GF-D8 (cell line): ENCODE results near the gene ADAM12.
"Not testable (repeated sequence)": the region's sequence is repeated elsewhere in the genome, so short reads cannot be mapped to it uniquely, and the experiment has no call there.

ENCODE experiments used
- DNase-seq: peaks from one replicate; lab custom pipeline; 2025; lab: John Stamatoyannopoulos, UW

ADAM12 gene

GRCh38 chr10:126262233-126262838 lies 125.9 kb downstream of the ADAM12 start:
- DNase-seq = no peak

GRCh38 chr10:126259760-126260479 lies 128.4 kb downstream of the ADAM12 start:
- no peak for DNase-seq

- no peak for DNase-seq
Measured at GRCh38 chr10:126256864-126257263, 131.4 kb downstream of the ADAM12 start.

- no peak for DNase-seq
Measured at GRCh38 chr10:126255313-126255712, 133.0 kb downstream of the ADAM12 start.

- DNase-seq = no peak
Measured at GRCh38 chr10:126253611-126253998, 134.7 kb downstream of the ADAM12 start.

- DNase-seq = no peak
Measured at GRCh38 chr10:126252884-126253610, 135.2 kb downstream of the ADAM12 start.

GRCh38 chr10:126251778-126252407 lies 136.4 kb downstream of the ADAM12 start:
- no peak for DNase-seq

- no peak for DNase-seq
Measured at GRCh38 chr10:126250527-126251310, 137.6 kb downstream of the ADAM12 start.

- DNase-seq = no peak
Measured at GRCh38 chr10:126250045-126250444, 138.2 kb downstream of the ADAM12 start.

- no peak for DNase-seq
Measured at GRCh38 chr10:126247446-126247975, 140.8 kb downstream of the ADAM12 start.

- not testable (repeated sequence) for DNase-seq
Measured at GRCh38 chr10:126246396-126246795, 141.9 kb downstream of the ADAM12 start.

- DNase-seq = no peak
Measured at GRCh38 chr10:126245501-126245900, 142.8 kb downstream of the ADAM12 start.

- DNase-seq = no peak
Measured at GRCh38 chr10:126243971-126244370, 144.3 kb downstream of the ADAM12 start.

- DNase-seq = no peak
Measured at GRCh38 chr10:126243306-126243705, 145.0 kb downstream of the ADAM12 start.

GRCh38 chr10:126242397-126243260 lies 145.6 kb downstream of the ADAM12 start:
- DNase-seq = no peak

GRCh38 chr10:126240483-126240882 lies 147.8 kb downstream of the ADAM12 start:
- no peak for DNase-seq

- DNase-seq = no peak
Measured at GRCh38 chr10:126239844-126240243, 148.4 kb downstream of the ADAM12 start.

GRCh38 chr10:126235979-126236851 lies 152.1 kb downstream of the ADAM12 start:
- DNase-seq = no peak
